NCI-H2107 (cell line): ENCODE results near the gene TAL1.
"Not testable (repeated sequence)": the region's sequence is repeated elsewhere in the genome, so short reads cannot be mapped to it uniquely, and the experiment has no call there.

Source experiments
- DNase-seq: peaks from one replicate; lab custom pipeline; 2025; lab: John Stamatoyannopoulos, UW

The TAL1 gene

DNA sequence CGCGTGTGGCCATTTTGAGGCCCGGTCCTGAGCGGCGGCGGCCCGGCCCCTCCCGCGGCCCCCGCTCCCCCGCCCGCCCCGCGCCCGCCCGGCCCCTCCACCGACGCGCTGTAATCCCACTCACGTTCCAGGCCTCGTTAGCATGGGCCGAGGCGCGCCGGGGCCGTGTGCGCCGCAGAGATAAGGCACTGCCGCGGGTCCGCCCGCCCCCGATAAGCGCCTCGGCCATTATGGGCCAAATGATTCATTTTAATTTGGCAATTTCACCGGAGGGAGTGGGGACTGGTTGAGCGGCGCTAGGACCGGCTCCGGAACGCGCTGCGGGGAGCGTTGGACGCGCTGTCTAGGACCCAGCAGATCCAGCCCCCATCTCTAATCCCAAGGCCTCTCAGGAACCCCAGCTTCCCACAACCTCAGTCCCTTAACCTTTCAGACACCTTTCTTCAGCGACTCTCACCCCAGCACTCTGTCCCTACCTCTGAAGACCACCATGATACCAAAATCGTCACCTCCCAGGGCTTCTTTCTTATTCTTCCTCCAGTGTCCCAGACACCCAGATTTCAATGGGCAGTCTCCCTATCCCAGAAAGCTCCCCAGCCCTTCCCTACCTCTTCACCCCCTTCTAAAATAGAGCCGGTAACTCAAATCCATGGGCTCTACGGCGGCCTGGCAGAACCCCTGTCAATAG lies at the start of gene TAL1:
TSS of gene TAL1 (minus strand) at position 39 of the 688 bp plus-strand sequence. CDS start 6,337 bp downstream, outside the sequence.
- DNase-seq, result no peak

DNA sequence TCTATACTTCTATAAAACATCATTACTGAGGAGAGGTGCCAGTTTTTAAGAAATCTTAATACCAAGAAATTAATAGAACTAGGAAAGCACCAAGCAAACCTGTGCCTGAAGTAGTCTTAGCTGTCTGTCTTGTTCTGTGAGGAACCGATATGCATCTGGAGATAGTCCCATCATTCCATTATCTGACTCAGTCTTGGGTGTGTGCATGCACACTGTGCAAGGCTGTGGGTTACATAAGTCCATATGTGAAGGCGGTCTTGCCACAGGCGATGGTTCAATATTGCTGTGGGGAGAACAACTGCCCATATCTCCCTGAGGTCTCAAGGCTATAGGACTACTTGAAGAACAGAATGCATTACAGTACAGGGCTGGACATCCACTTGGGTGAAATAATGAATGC lies 48.1 kb upstream of the TAL1 start:
- DNase-seq, result no peak

DNA sequence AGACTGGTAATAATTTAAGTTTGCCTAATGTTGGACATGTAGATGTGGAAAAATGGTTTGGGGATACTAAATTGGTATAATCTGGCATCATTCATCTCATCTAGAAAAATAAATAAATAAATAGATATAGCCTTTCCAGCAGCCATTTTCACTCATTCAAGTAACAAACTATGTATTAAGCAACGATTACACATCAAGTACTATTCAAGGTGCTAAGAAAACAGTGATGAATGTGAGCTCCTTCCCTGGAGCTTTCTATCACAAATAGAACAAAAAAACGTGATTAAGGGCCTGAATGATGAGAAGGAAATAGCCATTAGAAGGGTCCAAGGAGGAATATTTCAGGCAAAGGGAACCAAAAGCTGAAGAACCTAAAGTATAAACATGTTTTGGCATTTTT lies 44.8 kb upstream of the TAL1 start:
- DNase-seq, result no peak

DNA sequence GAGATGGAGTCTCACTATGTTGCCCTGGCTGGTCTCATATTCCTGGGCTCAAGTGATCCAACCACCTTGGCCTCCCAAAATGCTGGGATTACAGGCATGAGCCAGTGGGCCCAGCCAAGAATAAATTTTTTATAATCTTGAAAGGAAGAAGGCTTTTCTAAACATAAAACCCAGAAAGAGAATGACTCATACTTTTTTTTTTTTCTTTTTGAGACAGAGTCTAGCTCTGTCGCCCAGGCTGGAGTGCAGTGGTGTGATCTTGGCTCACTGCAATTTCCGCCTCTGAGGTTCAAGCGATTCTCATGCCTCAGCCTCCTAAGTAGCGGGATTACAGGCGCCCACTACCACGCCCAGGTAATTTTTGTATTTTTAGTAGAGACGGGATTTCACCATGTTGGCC lies 43.8 kb upstream of the TAL1 start:
- DNase-seq, result not testable (repeated sequence)

DNA sequence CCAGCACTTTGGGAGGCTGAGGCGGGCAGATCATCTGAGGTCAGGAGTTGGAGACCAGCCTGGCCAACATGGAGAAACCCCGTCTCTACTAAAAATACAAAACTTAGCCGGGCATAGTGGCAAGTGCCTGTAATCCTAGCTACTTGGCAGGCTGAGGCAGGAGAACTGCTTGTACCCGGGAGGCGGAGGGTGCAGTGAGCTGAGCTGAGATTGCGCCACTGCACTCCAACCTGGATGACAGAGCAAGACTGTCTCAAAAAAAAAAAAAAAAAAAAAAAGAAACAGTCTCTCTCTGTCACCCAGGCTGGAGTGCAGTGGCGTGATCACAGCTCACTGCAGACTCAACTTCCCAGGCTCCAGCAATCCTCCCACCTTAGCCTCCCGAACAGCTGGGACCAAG lies 33.5 kb upstream of the TAL1 start:
- DNase-seq, result not testable (repeated sequence)

DNA sequence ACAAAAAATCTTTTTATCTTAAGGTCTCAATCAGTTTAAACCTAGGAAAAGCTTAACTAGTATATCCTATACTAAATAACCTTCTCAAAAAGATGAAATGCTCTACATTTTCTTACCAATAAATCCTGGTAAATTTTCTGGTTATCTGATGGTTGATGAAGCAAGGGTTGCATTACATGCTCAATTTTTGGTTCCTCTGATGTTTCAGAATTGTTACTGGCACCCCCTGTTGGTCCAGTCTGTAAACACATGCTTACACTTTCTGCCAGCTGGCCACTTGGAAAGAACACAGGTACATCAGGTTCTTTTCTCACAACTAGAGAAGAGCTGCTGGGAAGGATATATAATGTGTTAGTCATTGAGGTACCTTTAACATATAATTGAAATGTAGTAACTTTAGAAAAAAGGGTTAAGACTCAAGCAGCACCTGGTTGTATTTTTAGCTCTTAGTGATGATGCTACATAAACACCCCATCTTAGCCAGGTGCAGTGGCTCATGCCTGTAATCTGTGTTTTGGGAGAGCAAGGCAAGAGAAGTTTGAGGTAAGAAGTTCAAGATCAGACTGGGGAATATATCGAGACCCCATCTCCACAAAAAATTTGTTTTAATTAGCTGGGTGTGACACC lies 30.9 kb upstream of the TAL1 start:
- DNase-seq, result no peak

DNA sequence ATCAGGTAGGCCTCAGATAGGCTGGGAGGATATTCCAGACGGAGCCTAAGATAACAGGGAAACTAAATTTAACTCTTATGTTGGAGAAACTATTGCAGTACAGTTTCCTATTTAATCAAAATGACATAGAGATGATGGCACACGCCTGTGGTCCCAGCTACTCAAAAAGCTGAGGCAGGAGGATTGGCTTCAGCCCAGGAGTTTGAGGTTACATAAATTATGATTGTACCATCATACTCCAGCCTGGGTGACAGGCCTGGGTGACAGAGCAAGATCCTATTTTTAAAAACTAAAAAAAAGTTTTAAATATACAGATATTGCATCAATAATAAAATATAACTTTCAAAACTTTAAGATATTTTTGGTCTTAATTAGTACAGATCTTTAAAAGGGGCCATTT lies 25.2 kb upstream of the TAL1 start:
- DNase-seq, result no peak

DNA sequence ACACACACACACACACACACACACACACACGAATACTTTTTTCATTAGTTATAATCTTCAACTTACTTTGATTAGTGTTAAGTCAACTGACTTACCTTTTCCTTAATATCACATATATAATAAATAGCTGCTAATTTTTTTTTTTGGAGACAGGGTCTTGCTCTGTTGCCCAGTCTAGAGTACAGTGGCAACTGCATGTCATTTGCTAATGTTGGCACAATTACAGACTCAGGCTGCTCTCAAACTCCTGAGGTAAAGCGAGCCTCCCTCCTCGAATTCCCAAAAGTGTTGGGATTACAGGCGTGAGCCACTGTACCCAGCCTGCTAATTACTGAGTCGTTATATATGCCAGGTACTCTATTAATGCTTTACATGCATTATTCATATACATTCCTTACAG lies 20.8 kb upstream of the TAL1 start:
- no peak for DNase-seq

DNA sequence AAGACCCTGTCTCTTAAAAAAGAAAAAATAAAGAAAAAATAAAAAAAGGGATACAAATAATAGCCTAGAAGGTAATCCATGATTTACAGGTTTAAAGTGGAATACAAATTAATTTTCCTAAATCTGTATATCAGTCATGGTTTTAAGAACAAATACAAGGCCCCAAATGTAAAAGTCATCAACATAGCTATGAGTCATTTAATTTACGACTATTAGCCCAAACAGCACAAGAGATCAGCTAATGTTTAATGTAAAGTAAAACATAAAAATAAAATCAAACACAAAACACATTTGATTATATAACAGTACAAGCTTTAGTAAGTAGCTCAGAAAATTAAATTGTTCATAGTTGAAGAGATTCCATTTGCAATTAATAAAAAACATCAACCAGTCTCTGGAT lies 20.3 kb upstream of the TAL1 start:
- DNase-seq, result no peak

DNA sequence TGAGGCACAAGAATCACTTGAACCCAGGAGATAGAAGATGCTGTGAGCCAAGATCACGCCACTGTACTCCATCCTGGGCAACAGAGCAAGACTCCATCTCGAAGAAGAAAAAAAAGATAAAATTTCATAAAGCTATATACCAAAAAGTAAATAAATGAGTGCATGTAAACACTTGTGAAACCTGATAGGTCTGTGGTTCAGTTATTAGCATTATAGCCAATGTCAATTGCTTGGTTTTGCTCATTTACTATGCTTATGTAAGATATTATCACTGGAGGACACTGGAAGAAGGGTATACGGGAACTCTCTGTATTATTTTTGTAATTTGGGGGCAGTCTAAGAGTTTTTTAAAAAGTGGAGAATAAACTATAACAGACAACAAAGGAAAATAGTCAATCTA lies 17.7 kb upstream of the TAL1 start:
- DNase-seq, result no peak

DNA sequence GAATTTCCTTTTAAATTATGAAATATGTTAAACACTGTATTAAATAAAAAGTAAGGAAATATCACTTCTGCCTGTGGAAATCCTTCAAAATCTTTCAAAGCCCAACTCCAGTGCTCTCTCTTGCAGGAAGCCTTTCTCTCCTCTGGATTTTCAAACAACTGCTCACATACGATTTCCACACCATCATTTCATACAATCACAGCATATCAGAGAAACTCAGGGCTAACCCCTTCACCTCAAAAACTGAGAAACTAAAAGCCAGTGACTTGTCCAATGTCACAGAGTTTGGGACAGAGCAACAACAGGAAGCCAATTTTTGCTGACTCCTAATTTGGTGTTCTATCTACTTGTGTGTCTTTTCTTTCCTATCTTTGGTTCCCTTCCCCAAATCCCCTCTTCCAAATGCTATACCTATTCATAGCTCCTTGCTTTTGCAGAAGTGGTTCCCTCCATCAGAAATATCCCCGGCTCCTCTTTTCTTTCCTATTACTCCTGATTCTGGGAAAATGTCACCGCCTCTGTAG lies 12.4 kb upstream of the TAL1 start:
- DNase-seq, result no peak

DNA sequence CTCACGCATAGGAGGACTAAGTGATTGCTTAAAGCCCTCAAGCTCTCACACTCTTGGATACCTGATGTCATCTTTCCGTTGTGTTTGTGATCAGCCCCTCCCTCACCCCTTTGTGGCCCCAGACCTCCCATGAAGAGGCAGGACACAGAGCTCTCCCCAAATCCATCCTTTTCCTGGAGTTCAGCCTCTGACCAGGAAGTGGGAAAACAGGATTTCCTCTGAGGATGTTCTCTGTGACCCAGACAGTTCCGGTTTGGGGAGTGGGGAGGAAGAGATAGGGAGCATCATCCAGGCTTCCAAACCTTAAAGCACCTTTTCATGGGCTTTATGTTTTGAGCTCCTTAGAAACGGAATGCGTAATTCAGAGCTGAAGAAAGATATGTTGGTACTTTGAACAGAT lies 11.9 kb upstream of the TAL1 start:
- no peak for DNase-seq

DNA sequence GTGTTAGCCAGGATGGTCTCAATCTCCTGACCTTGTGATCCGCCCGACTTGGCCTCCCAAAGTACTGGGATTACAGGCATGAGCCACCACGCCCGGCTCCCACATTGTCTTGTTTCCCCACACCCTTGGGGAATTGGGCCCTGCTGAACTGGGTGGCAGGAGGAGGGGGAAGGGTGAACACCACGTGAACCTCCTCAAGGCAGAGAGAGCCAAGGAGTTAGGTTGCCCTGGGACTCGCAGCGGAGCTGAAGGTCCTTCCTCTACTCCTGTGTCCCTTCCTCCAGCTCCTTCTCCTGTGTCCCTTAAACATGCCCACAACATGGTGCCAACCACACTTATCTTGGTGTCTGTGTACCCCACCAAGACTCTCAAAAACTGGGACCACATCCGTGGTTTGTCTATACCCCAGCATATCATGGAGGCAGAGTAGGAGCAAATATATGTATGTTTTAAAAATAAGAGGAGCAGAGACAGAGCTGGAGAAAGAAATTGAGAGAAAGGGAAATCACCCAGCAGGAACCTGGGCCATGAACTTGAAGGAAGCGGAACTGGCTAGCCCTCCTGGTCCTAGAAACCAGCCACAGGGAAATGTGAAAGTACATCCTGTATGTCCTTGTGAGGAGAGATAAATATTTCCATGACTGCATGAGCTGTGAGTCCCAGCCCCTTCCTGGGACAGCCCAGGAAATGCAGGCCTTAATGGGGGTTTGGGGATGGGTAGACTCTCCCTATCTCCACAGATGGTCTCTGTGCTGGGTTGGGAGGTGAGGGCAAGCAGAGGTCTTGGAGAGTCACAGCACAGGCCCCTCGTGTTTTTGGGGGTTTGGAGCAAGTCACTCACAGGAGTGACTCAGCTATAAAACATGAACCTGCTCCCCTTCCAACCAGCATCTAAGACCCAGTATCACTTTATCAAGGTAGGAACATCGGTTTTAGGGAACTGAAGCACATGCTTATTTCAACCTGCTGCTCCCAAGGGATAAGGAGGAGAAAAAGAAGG lies 9.4 kb upstream of the TAL1 start:
- DNase-seq, result no peak

DNA sequence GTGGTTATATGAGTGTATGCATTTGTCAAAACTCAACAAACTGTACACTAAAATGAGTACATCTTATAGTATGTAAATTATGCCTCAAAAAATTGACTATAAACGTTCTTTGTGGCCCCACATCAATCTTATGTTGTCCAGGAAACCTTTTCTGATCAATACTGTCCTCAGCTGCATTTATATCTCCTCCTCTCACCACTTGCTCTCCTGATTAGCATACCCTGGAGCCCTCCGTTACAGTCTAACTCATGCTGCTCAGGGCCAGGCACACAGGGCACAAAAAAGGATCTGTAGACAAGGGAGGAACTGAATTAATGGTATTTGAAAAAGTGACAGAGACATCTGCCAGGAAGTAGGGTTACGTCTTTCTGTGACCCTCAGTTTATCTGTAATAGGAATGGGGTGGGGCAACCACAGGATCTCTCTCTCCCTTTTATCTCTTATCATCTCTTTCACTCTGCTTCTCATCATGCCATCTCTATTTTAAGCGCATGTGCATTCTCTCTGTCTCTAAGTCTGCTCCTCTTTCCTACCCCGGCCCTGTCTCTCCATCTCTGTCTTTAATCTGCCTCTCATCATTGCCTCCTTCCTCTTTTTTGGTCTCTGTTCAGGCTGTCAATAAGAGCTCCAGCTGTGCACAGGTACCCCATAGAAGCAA lies 7.0 kb upstream of the TAL1 start:
- DNase-seq, result no peak

DNA sequence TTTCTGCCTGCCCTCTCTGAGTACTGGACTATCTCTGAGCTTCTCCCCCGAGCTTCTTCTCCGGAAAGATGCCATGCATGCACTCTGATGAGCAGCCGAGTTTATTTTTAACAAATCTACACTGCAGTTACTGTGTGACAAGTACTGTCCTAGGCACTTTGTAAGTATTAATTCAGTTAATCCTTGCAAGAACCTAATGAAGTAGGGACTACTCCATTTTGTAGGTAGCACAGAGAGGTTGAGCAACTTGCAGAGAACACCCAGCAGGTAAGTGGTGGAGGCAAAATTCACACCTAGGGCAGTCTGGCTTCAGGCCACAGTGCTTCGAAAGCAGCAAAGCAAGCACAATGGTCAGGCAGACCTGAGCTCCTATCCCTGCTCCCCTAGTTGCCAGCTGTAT lies 3.8 kb upstream of the TAL1 start:
- DNase-seq, result no peak

DNA sequence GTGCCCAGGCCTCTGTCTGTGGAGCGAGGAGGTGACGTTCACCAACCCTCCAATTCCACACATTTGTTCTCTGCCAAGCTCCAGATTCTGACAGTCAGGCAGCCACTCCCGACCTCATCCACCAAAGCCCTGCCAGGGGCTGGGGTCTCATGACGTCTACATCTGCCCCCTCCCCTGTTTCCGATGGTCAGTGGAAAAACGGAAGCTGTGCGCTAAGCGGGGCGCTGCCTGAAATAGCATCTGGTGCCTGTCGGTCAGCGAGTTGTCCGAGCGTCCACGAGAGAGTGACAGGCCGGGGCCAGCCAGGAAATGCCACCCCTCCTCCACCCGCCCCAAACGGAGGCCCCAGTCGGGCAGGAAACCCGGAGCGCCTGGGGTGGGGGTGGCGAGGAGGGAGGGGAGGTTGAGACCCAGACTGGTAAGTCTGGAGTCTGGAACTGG lies 3.2 kb upstream of the TAL1 start:
- no peak for DNase-seq

DNA sequence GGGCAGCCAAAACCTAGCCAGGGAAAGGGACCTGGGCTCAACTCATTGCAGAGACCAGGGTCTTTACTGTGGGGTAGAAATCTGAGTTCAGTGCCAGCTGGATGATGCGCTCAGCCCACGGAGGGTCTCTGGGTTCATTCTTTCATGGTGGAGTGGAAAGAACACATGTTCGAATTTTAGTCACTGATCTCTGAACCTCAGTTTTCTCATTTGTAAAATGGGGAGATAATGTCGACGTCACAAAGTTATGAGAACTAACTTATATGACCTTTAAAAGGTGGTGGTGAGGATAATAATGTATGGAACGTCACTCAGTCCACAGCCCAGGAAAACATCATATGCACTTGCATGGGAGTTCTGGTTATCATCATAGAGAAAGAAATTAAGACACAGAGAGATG lies 1.2 kb upstream of the TAL1 start:
- DNase-seq, result no peak

DNA sequence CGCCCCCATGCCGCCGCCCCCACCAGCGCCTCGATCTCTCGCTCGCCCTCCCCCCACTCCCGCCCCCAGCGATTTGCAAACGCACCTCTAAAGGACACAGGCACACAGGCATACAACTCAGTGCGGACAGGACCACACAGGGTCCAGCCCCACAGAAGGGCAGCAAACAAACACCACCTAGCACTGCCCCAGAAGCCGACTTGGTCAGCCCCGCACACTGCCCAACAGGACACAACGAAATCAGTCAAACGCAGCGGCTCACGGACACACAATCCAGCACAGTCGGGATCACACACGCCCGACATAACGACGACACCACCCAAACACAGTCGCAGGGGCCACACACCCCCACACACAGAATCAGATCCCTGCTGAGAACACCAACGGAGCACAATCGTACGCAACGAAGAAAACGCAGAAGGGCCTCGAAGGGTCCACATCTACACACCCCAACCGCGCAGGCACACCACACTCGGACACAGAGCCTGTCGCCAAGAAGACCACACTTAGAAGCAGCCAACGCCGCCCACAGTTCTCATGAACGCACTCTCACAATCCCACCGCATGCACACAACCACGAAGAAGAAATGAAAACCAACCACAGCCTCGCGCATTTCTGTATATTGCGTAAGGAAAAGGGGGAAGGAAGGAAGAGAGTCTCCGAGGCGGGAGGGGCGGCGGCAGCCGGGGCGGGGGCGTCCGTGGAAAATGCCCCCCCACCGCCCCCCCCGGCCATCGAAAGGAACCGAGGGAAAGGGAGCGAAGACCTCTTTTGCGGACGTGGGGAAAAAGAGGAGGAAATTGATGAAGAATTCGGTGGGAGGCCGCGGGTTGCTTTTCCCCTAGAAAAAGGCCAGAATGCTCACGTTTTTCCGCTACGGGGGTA lies 481 bp downstream of the TAL1 start:
- DNase-seq, result no peak

DNA sequence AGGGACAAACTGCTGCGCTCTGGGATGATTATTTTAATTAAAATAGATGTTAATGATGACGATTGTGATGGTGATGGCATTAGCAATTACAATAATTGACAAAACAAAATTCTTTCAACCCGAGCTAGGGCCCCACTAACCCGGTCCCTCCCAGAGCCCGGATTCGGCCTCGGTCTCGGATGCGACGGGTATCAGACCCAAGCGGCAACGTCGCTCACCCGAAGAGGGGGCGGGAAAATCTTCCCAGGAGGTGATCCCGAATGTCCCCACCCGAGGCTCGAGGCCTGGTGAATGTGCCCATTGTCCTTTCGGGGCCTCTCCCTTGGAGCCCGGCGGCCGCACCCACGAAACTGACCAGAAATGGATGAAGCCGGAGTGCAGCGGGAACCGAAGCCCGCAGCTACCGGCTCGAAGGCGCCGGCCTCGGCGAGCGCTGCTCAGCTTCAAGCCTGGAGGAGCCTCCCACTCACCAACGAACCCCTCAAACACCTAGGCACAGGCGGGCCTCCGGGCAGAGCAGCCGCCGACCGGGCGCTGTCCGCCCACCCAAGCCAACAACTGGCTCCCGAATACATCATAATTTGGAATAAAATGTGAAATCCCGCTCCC lies 1.2 kb downstream of the TAL1 start:
- DNase-seq, result no peak

DNA sequence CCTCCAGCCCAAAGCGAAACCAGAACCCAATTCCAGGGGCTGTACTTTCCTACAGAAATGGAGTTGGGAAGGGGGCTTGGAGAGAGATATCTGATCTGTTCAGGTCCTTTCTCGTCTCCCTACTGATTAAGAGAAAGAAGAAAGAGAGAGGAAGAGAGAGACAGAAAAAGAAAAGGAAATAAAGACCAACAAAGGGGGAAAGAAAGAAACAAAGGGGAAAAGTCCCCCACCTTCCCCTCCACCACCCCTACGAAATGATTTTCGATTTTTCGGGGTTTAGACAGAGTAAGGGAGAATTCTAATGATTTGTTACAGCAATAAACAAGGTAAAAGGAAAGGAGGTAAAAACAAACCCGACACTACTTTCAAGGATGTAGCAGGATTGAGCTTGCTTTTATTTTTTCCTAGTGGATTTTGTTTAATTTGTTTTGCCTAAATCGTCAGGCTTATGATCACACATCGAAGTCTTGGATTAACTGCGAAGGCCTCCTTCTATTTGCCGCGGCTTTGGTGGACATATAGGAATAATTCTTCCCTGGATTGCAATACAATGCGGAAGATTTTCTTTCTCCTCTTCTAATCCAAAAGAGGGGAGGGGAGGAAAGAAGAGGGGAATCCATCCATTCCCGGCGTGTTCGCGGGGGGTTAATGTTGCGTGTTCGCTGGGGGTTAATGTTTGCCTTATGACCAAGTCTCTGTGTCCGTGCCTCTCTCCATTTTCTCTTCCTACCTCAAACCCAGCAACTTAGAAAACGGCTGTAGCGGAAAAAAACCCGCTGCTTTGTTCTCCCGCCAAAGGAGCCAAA lies 1.9 kb downstream of the TAL1 start:
- DNase-seq, result no peak
